ENCODE measurements around the gene SMYD4. TPM values are rescaled to one million over a fixed set of nuclear protein-coding genes. Genes with fewer than 3 reads are reported as not detected.

SMYD4 gene
- total and polyA plus RNA-seq, 10 of the 15 experiments (the other 5 are each of a cell fraction or from before 2014, with no cell fraction given): 2.1 to 18.8 (median 13.7) TPM

DNA sequence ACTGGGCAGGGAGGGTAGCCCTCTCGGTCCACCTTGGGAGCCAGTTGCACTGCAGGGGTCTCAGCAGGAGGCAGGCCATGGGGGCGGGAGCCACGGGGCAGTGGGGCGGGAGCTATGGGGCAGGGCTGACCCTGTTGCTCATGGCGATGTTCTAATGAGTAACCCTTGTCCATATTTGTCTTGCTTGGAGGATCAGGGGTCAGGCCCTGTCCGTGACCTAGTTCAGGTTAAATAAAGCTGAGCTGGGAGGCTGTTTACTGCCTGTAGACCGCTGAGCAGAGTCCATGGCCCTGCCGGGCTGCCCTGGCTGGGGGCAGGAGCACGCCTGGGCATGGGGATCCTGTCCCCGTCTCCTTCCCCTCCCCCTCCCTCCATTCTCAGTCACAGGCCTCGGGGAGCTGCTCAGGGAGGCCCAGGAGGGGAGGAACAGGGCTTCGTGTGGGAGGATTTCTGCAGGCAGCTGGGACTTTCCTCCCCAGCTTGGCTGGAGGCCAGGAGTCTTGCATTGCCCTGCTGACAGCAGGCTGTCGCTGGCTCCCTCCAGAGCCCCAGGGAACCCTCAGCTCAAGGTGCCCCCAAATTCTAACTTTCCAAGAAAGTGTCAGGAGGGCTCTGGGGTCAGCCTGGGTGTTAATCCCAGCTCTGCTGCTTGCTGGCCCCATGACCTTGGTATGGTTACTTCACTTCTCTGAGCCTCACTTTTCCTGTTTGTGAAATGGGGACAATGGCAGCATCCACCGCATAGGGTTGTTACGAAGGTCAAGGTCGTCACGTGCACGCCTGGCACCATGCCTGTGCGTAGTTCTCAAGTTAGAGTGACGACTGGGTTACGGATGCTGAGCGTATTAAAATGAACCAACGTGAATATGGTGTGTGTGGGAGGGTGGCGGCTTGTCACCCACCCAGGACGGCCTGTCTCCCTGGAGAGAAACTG, 93.1 kb downstream of the SMYD4 start (continued):
- TF ChIP-seq, protein P1, sequence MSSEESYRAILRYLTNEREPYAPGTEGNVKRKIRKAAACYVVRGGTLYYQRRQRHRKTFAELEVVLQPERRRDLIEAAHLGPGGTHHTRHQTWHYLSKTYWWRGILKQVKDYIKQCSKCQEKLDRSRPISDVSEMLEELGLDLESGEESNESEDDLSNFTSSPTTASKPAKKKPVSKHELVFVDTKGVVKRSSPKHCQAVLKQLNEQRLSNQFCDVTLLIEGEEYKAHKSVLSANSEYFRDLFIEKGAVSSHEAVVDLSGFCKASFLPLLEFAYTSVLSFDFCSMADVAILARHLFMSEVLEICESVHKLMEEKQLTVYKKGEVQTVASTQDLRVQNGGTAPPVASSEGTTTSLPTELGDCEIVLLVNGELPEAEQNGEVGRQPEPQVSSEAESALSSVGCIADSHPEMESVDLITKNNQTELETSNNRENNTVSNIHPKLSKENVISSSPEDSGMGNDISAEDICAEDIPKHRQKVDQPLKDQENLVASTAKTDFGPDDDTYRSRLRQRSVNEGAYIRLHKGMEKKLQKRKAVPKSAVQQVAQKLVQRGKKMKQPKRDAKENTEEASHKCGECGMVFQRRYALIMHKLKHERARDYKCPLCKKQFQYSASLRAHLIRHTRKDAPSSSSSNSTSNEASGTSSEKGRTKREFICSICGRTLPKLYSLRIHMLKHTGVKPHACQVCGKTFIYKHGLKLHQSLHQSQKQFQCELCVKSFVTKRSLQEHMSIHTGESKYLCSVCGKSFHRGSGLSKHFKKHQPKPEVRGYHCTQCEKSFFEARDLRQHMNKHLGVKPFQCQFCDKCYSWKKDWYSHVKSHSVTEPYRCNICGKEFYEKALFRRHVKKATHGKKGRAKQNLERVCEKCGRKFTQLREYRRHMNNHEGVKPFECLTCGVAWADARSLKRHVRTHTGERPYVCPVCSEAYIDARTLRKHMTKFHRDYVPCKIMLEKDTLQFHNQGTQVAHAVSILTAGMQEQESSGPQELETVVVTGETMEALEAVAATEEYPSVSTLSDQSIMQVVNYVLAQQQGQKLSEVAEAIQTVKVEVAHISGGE (CRISPR knock-in tag; IDR thresholded peaks at IDR 0.05): no peak
- TF ChIP-seq ASH2L (IDR thresholded peaks at IDR 0.05; ENCODE audit: borderline replicate concordance, low read depth) (no peak; the same call in 1 of the 2 replicates), POLR2A (IDR thresholded peaks at IDR 0.05; ENCODE audit: low read depth, low read length) (peak; percentile 10; the same call in 1 of the 2 replicates), TCF12 (IDR thresholded peaks at IDR 0.05; ENCODE audit: low read depth, low read length) (peak; percentile 73), BACH1 (IDR thresholded peaks at IDR 0.05; ENCODE audit: borderline replicate concordance) (0 out of 2 replicates have a peak, but pooled peaks have one; percentile 38), RUNX3 (IDR thresholded peaks at IDR 0.05; ENCODE audit: low read length) (0 out of 2 replicates have a peak, but pooled peaks have one; percentile 13), SMARCA5 (IDR thresholded peaks at IDR 0.05) (peak; percentile 71; the same call in 1 of the 2 replicates), MTA2 (IDR thresholded peaks at IDR 0.05; ENCODE audit: low read depth) (0 out of 2 replicates have a peak, but pooled peaks have one; percentile 39), TAF1 (IDR thresholded peaks at IDR 0.05; ENCODE audit: borderline replicate concordance, low read depth, low read length) (peak; percentile 36; the same call in 1 of the 2 replicates), SP1 (IDR thresholded peaks at IDR 0.05; ENCODE audit: low read depth, low read length) (peak; percentile 79), EED (IDR thresholded peaks at IDR 0.05; ENCODE audit: low read depth) (peak; percentile 54; the same call in 1 of the 2 replicates), MEF2B (IDR thresholded peaks at IDR 0.05; ENCODE audit: partially characterized antibody, poor library complexity, severe bottlenecking) (peak; percentile 79), PAX5 (IDR thresholded peaks at IDR 0.05; ENCODE audit: borderline replicate concordance, low read depth, low read length) (peak; percentile 66; the same call in 1 of the 2 replicates), CHD2 (IDR thresholded peaks at IDR 0.05; ENCODE audit: borderline replicate concordance, low read depth, low read length) (peak; percentile 88; the same call in 1 of the 2 replicates), SPI1 (IDR thresholded peaks at IDR 0.05; ENCODE audit: borderline replicate concordance, insufficient read depth, low read depth, low read length) (peak; percentile 69), YY1 (IDR thresholded peaks at IDR 0.05; ENCODE audit: low read depth, low read length) (peak; percentile 54; the same call in 1 of the 2 replicates), BCL11A (IDR thresholded peaks at IDR 0.05; ENCODE audit: low read depth, low read length) (no peak), HDGF (IDR thresholded peaks at IDR 0.05) (peak; percentile 62; the same call in 1 of the 2 replicates), SMAD5 (IDR thresholded peaks at IDR 0.05; ENCODE audit: low read depth) (no peak), DPF2 (IDR thresholded peaks at IDR 0.05) (peak; percentile 47; the same call in 1 of the 2 replicates)
- TF ChIP-seq, protein P2, sequence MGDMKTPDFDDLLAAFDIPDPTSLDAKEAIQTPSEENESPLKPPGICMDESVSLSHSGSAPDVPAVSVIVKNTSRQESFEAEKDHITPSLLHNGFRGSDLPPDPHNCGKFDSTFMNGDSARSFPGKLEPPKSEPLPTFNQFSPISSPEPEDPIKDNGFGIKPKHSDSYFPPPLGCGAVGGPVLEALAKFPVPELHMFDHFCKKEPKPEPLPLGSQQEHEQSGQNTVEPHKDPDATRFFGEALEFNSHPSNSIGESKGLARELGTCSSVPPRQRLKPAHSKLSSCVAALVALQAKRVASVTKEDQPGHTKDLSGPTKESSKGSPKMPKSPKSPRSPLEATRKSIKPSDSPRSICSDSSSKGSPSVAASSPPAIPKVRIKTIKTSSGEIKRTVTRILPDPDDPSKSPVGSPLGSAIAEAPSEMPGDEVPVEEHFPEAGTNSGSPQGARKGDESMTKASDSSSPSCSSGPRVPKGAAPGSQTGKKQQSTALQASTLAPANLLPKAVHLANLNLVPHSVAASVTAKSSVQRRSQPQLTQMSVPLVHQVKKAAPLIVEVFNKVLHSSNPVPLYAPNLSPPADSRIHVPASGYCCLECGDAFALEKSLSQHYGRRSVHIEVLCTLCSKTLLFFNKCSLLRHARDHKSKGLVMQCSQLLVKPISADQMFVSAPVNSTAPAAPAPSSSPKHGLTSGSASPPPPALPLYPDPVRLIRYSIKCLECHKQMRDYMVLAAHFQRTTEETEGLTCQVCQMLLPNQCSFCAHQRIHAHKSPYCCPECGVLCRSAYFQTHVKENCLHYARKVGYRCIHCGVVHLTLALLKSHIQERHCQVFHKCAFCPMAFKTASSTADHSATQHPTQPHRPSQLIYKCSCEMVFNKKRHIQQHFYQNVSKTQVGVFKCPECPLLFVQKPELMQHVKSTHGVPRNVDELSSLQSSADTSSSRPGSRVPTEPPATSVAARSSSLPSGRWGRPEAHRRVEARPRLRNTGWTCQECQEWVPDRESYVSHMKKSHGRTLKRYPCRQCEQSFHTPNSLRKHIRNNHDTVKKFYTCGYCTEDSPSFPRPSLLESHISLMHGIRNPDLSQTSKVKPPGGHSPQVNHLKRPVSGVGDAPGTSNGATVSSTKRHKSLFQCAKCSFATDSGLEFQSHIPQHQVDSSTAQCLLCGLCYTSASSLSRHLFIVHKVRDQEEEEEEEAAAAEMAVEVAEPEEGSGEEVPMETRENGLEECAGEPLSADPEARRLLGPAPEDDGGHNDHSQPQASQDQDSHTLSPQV (IDR thresholded peaks at IDR 0.05): no peak
- TF ChIP-seq, protein P3, sequence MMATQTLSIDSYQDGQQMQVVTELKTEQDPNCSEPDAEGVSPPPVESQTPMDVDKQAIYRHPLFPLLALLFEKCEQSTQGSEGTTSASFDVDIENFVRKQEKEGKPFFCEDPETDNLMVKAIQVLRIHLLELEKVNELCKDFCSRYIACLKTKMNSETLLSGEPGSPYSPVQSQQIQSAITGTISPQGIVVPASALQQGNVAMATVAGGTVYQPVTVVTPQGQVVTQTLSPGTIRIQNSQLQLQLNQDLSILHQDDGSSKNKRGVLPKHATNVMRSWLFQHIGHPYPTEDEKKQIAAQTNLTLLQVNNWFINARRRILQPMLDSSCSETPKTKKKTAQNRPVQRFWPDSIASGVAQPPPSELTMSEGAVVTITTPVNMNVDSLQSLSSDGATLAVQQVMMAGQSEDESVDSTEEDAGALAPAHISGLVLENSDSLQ (IDR thresholded peaks at IDR 0.05): 0 out of 2 replicates have a peak, but pooled peaks have one; percentile 27

Measured in GM12878 (cell line).